IMR-90 (cell line): ENCODE results near the gene ACSL3. TPM values are rescaled to one million over a fixed set of nuclear protein-coding genes. Genes with fewer than 3 reads are reported as not detected.

ENCODE experiments used
- ATAC-seq: fragments of 200-7000 bp; cut with Tn5 transposase; 2 replicates; pipeline ENCODE4 v1.9.1; 2020; ENCODE audit warnings: low read depth, mild to moderate bottlenecking, moderate library complexity
- BruUV-seq: library from RNA; stranded (reverse); fragments of 400-500 nt; replicated peaks from 2 replicates; lab custom pipeline; 2021; lab: Mats Ljungman, UMichigan
- CTCF ChIA-PET: fragments of 300-600 bp; formaldehyde crosslinking; extraction: SDS; loops from one replicate; lab custom pipeline; 2021; ENCODE audit warnings: antibody characterized with exemption; lab: Yijun Ruan, JAX
- POLR2A ChIA-PET: fragments of 300-600 bp; sonication (Branson Sonifier 250); formaldehyde crosslinking; loops from one replicate; lab custom pipeline; 2022; ENCODE audit warnings: antibody characterized with exemption; ENCODE audit not compliant: unreplicated experiment; lab: Charles Lee
- DNase-seq: peaks from one replicate; pipeline ENCODE4 v3.0.0; 2013
- H2AFZ ChIP-seq: replicated peaks from 2 replicates; pipeline ENCODE3; 2013; ENCODE audit warnings: low read length, mild to moderate bottlenecking; ENCODE audit not compliant: poor library complexity
- H2AK5ac ChIP-seq: 2 replicates; pipeline ENCODE4 v1.6.1; 2013; ENCODE audit warnings: low read depth, low read length, inconsistent platforms
- H2AK9ac ChIP-seq: replicated peaks from 2 replicates; pipeline ENCODE3; 2013; ENCODE audit warnings: mild to moderate bottlenecking, low read depth, low read length, moderate library complexity; ENCODE audit not compliant: poor library complexity
- H2BK120ac ChIP-seq: 2 replicates; pipeline ENCODE4 v1.6.1; 2013; ENCODE audit warnings: low read depth, low read length, inconsistent platforms
- H2BK15ac ChIP-seq: 3 replicates; pipeline ENCODE4 v1.6.1; 2013; ENCODE audit warnings: low read depth, low read length, inconsistent platforms
- H2BK20ac ChIP-seq: 2 replicates; pipeline ENCODE4 v1.6.1; 2013; ENCODE audit warnings: low read depth, mild to moderate bottlenecking, inconsistent platforms, low read length, moderate library complexity
- H2BK5ac ChIP-seq: 2 replicates; pipeline ENCODE4 v1.6.1; 2013; ENCODE audit warnings: mild to moderate bottlenecking, low read depth, low read length, inconsistent platforms; ENCODE audit not compliant: poor library complexity, severe bottlenecking
- H3K14ac ChIP-seq: replicated peaks from 2 replicates; pipeline ENCODE4 v1.6.1; 2013; ENCODE audit warnings: low read depth, low read length, inconsistent platforms
- H3K18ac ChIP-seq: 2 replicates; pipeline ENCODE4 v1.6.1; 2013; ENCODE audit warnings: low read depth, low read length, control low read depth
- H3K23ac ChIP-seq: 2 replicates; pipeline ENCODE4 v1.6.1; 2013; ENCODE audit warnings: low read depth, low read length, inconsistent platforms
- H3K27ac ChIP-seq: 2 replicates; pipeline ENCODE4 v1.5.1; 2013; ENCODE audit warnings: mild to moderate bottlenecking, control low read depth, low read length; ENCODE audit not compliant: insufficient read depth
- H3K27me3 ChIP-seq: 2 replicates; pipeline ENCODE4 v1.6.1; 2013; ENCODE audit warnings: low read length; ENCODE audit not compliant: control insufficient read depth, insufficient read depth
- H3K36me3 ChIP-seq: 2 replicates; pipeline ENCODE4 v1.6.1; 2013; ENCODE audit warnings: low read length, mixed read lengths; ENCODE audit not compliant: control insufficient read depth, insufficient read depth
- H3K4ac ChIP-seq: 2 replicates; pipeline ENCODE4 v1.6.1; 2013; ENCODE audit warnings: low read depth, low read length, inconsistent platforms
- H3K4me1 ChIP-seq: 2 replicates; pipeline ENCODE4 v1.6.1; 2013; ENCODE audit warnings: low read length, mixed read lengths; ENCODE audit not compliant: control insufficient read depth, insufficient read depth
- H3K4me2 ChIP-seq: 2 replicates; pipeline ENCODE4 v1.6.1; 2013; ENCODE audit warnings: low read depth, mild to moderate bottlenecking, control low read depth, low read length, moderate library complexity
- H3K4me3 ChIP-seq: 2 replicates; pipeline ENCODE4 v1.5.1; 2013; ENCODE audit warnings: low read depth, mild to moderate bottlenecking, control low read depth, low read length, moderate library complexity; ENCODE audit not compliant: insufficient read depth
- H3K56ac ChIP-seq: 2 replicates; pipeline ENCODE4 v1.6.1; 2013; ENCODE audit warnings: low read length, inconsistent platforms; ENCODE audit not compliant: insufficient read depth; ENCODE audit errors: extremely low read depth
- H3K79me1 ChIP-seq, 2 experiments: 2 replicates each; pipeline ENCODE4 v1.6.1; 2013; ENCODE audit warnings: low read length in 2 of 2, inconsistent platforms in 1 of 2, low read depth in 1 of 2
- H3K9ac ChIP-seq: 2 replicates; pipeline ENCODE4 v1.6.1; 2013; ENCODE audit warnings: low read depth, low read length, control low read depth
- H3K9me1 ChIP-seq: 2 replicates; pipeline ENCODE4 v1.6.1; 2013; ENCODE audit warnings: low read length, inconsistent platforms; ENCODE audit not compliant: insufficient read depth
- H3K9me3 ChIP-seq: 2 replicates; pipeline ENCODE4 v1.6.1; 2013; ENCODE audit warnings: low read length; ENCODE audit not compliant: control insufficient read depth, insufficient read depth
- H4K20me1 ChIP-seq: 2 replicates; pipeline ENCODE4 v1.6.1; 2013; ENCODE audit warnings: low read length, inconsistent platforms; ENCODE audit not compliant: insufficient read depth
- H4K5ac ChIP-seq: 2 replicates; pipeline ENCODE4 v1.6.1; 2013; ENCODE audit warnings: mild to moderate bottlenecking, low read depth, low read length, control low read depth
- H4K8ac ChIP-seq, 2 experiments: 2 replicates each; pipeline ENCODE4 v1.6.1; 2013; ENCODE audit warnings: low read depth in 2 of 2, low read length in 2 of 2, control low read depth in 1 of 2, inconsistent platforms in 1 of 2
- H4K91ac ChIP-seq: 2 replicates; pipeline ENCODE4 v1.6.1; 2013; ENCODE audit warnings: low read depth, low read length, inconsistent platforms; ENCODE audit not compliant: insufficient read depth
- BHLHE40 ChIP-seq: fragments of 150-350 bp; IDR thresholded peaks from 2 replicates; pipeline ENCODE4 v1.6.1; 2016; ENCODE audit warnings: mild to moderate bottlenecking, low read depth, low read length
- CEBPB ChIP-seq: IDR thresholded peaks from 2 replicates; pipeline ENCODE4 v1.6.1; 2012; ENCODE audit warnings: low read depth, low read length, improper control_type of control experiment
- CHD1 ChIP-seq: IDR thresholded peaks from 2 replicates; pipeline ENCODE4 v1.6.1; 2012; ENCODE audit warnings: low read depth, low read length, improper control_type of control experiment
- FOS ChIP-seq: fragments of 150-350 bp; IDR thresholded peaks from 2 replicates; pipeline ENCODE4 v1.6.1; 2016; ENCODE audit warnings: low read depth, low read length
- MAFK ChIP-seq: IDR thresholded peaks from 2 replicates; pipeline ENCODE4 v1.6.1; 2012; ENCODE audit warnings: low read depth, low read length, improper control_type of control experiment
- NFE2L2 ChIP-seq: fragments of 150-350 bp; IDR thresholded peaks from 2 replicates; pipeline ENCODE4 v1.6.1; 2016; ENCODE audit warnings: low read depth, mild to moderate bottlenecking, low read length
- RCOR1 ChIP-seq: IDR thresholded peaks from 2 replicates; pipeline ENCODE4 v1.6.1; 2012; ENCODE audit warnings: mild to moderate bottlenecking, low read length, improper control_type of control experiment; ENCODE audit not compliant: insufficient replicate concordance
- RFX5 ChIP-seq: IDR thresholded peaks from 2 replicates; pipeline ENCODE4 v1.8.0; 2012; ENCODE audit warnings: low read depth, mild to moderate bottlenecking, low read length, moderate library complexity
- SMC3 ChIP-seq: fragments of 150-350 bp; IDR thresholded peaks from 2 replicates; pipeline ENCODE4 v1.6.1; 2016; ENCODE audit warnings: low read depth, mild to moderate bottlenecking, antibody characterized with exemption, low read length, moderate library complexity
- WGBS, 2 experiments: methylation state at CpG; one replicate each; pipeline versions ENCODE4 v1.1.5 to v1.1.7; 2013; ENCODE audit warnings: missing lambda C conversion rate in 2 of 2; ENCODE audit not compliant: insufficient read length in 1 of 2; ENCODE audit errors: extremely low coverage in 2 of 2; 5-methylcytosine and 5-hydroxymethylcytosine counted together
- dilution Hi-C: fragments of 300-500 bp; cut with HindIII; formaldehyde crosslinking; loops from one replicate; pipeline ENCODE4 v1.14.3; 2018; ENCODE audit warnings: low sequenced_read_pairs; ENCODE audit not compliant: unreplicated experiment
- in situ Hi-C: fragments of 300-500 bp; cut with MboI; formaldehyde crosslinking; loops from 3 replicates; pipeline ENCODE4 v1.14.3; 2019; ENCODE audit warnings: low sequenced_read_pairs, inconsistent platforms, mixed read lengths
- intact Hi-C: fragments of 100-400 bp; cut with micrococcal nuclease; formaldehyde crosslinking; loops from 2 replicates; pipeline ENCODE4 v1.10.0; 2022
- polyA plus RNA-seq, 3 experiments: library from polyadenylated mRNA; depleted of rRNA; stranded (reverse); fragments of >200 nt; gene quantifications; 2 replicates each; pipeline ENCODE4 v1.2.3, GENCODE V29; 2012; ENCODE audit warnings: low replicate concordance in 1 of 3
- total RNA-seq: library from RNA; depleted of rRNA; stranded (reverse); fragments of >200 nt; gene quantifications from 2 replicates; pipeline ENCODE4 v1.2.3, GENCODE V29; 2012
- TF ChIP-seq, protein P1 (sequence below): fragments of 150-350 bp; IDR thresholded peaks from 2 replicates; pipeline ENCODE4 v1.6.1; 2017; ENCODE audit warnings: mild to moderate bottlenecking, antibody characterized with exemption, low read length, low read depth
- TF ChIP-seq, protein P2 (sequence below): fragments of 150-350 bp; IDR thresholded peaks from 2 replicates; pipeline ENCODE4 v1.6.1; 2016; ENCODE audit warnings: low read depth, mild to moderate bottlenecking, low read length, moderate library complexity, borderline replicate concordance

ACSL3 gene
- total and polyA plus RNA-seq, 2 of the 4 experiments (the other 2 are of a cell fraction), result 31.0 to 84.2 TPM

DNA sequence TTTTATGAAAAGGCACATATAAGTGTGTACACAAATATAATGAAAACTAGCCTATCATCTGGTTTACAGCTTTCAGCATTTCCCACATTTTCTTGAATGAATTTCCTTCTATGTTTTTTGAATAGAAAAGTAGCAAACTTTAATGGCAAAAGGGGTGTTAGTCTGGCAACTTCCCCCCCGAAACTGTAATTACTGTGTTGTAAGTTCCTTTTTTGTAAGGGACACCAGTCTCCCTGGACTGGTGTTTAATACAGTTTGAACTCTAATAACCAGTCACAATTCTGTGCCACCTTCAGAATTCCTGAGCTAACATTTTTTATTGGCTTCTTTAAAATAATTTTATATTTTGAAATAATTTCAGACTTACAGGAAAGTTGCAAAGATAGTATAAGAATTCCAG is 94.2 kb downstream of the ACSL3 start:
- TF ChIP-seq, protein P1, sequence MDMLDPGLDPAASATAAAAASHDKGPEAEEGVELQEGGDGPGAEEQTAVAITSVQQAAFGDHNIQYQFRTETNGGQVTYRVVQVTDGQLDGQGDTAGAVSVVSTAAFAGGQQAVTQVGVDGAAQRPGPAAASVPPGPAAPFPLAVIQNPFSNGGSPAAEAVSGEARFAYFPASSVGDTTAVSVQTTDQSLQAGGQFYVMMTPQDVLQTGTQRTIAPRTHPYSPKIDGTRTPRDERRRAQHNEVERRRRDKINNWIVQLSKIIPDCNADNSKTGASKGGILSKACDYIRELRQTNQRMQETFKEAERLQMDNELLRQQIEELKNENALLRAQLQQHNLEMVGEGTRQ, result no peak
- no peak for TF ChIP-seq MAFK
- TF ChIP-seq BHLHE40, result no peak
- TF ChIP-seq, protein P2, sequence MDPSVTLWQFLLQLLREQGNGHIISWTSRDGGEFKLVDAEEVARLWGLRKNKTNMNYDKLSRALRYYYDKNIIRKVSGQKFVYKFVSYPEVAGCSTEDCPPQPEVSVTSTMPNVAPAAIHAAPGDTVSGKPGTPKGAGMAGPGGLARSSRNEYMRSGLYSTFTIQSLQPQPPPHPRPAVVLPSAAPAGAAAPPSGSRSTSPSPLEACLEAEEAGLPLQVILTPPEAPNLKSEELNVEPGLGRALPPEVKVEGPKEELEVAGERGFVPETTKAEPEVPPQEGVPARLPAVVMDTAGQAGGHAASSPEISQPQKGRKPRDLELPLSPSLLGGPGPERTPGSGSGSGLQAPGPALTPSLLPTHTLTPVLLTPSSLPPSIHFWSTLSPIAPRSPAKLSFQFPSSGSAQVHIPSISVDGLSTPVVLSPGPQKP, result no peak
- TF ChIP-seq CEBPB, result no peak
- no peak for TF ChIP-seq RCOR1
- TF ChIP-seq FOS, result no peak
- TF ChIP-seq NFE2L2, result no peak
- TF ChIP-seq CHD1, result no peak
- TF ChIP-seq RFX5, result no peak
- TF ChIP-seq SMC3, result no peak
- no peak overlapping the region for H4K91ac ChIP-seq
- H3K4me2 ChIP-seq, result no peak overlapping the region
- no peaks in the 10 kb centered on the region for H4K20me1 ChIP-seq
- no peak overlapping the region for H3K4me3 ChIP-seq
- H2BK5ac ChIP-seq, result no peak overlapping the region
- H2AK9ac ChIP-seq, result no peak overlapping the region
- no peak overlapping the region for H3K56ac ChIP-seq
- no peaks in the 10 kb centered on the region for H3K9me3 ChIP-seq
- H3K27ac ChIP-seq, result no peak overlapping the region
- ChIA-PET POLR2A (no interaction called here), CTCF (no interaction called here)
- H3K4ac ChIP-seq, result no peak overlapping the region
- intact Hi-C loops, result loop anchor here (5.0 kb wide), 2 partner anchors 248 to 263 kb away; no protein-coding TSS in a partner anchor
- H2AFZ ChIP-seq, result no peak overlapping the region
- DNase-seq (no peak), ATAC-seq (no peak)
- H2BK120ac ChIP-seq, result no peak overlapping the region
- H2AK5ac ChIP-seq, result no peak overlapping the region
- no CpG with 5 or more reads among the region's 1 CpG for WGBS, 2 experiments
- no peak overlapping the region for H3K14ac ChIP-seq
- dilution Hi-C loops, result no loop called here
- in situ Hi-C loops, result no loop called here
- H3K9ac ChIP-seq, result no peak overlapping the region
- H4K5ac ChIP-seq, result no peak overlapping the region
- no TSS peak for BruUV-seq
- no peak overlapping the region for H4K8ac ChIP-seq
- no peak overlapping the region for H3K23ac ChIP-seq
- H3K9me1 ChIP-seq, result peaks cover 10% of the 10 kb centered on the region
- H2BK20ac ChIP-seq, result no peak overlapping the region
- no peaks in the 10 kb centered on the region for H3K79me1 ChIP-seq
- H3K36me3 ChIP-seq, result no peaks in the 10 kb centered on the region
- H3K4me1 ChIP-seq, result peaks cover 10% of the 10 kb centered on the region
- H3K27me3 ChIP-seq, result no peaks in the 10 kb centered on the region
- H3K18ac ChIP-seq, result no peak overlapping the region
- no peak overlapping the region for H2BK15ac ChIP-seq
